Measurements from ENCODE around the gene GPRC5A. TPM values are rescaled to one million over a fixed set of nuclear protein-coding genes. Genes with fewer than 3 reads are reported as not detected.

The GPRC5A gene
- total and polyA plus RNA-seq, 2 of the 8 experiments (the other 6 are each of a cell fraction or from before 2014, with no cell fraction given), result 1.0 to 1.4 TPM

GRCh38 chr12:12936983-12937491 is 45.7 kb downstream of the GPRC5A start (continued):
- TF ChIP-seq CHD7 (IDR thresholded peaks at IDR 0.05; ENCODE audit: insufficient replicate concordance, low read length), result no peak
- TF ChIP-seq ATF2 (IDR thresholded peaks at IDR 0.05; ENCODE audit: low read length), result no peak
- TF ChIP-seq TBP (IDR thresholded peaks at IDR 0.05; ENCODE audit: low read depth, low read length), result no peak
